Erythroblast (primary cell): ENCODE measurements around the gene SHKBP1.
A peak's percentile ranks its signal among the peaks of the same experiment; 100 is the strongest.

ENCODE experiments used
- DNase-seq, 2 experiments: peaks; one replicate each; lab custom pipeline; 2025; lab: John Stamatoyannopoulos, UW
- GATA1 ChIP-seq: IDR thresholded peaks from 2 replicates; pipeline ENCODE4 v1.6.1; 2011; ENCODE audit warnings: low read depth, mild to moderate bottlenecking, control low read depth, low read length, moderate library complexity
- POLR2A ChIP-seq: IDR thresholded peaks from 2 replicates; pipeline ENCODE4 v1.6.1; 2011; ENCODE audit warnings: mild to moderate bottlenecking, low read length

Gene SHKBP1

GRCh38 chr19:40567040-40567749 lies 9.5 kb upstream of the SHKBP1 start:
- DNase-seq, result no peak
- TF ChIP-seq GATA1 (no peak), POLR2A (no peak)

GRCh38 chr19:40567750-40568494 lies 8.8 kb upstream of the SHKBP1 start:
- DNase-seq, result no peak
- no peak for TF ChIP-seq GATA1
- no peak for TF ChIP-seq POLR2A

DNA sequence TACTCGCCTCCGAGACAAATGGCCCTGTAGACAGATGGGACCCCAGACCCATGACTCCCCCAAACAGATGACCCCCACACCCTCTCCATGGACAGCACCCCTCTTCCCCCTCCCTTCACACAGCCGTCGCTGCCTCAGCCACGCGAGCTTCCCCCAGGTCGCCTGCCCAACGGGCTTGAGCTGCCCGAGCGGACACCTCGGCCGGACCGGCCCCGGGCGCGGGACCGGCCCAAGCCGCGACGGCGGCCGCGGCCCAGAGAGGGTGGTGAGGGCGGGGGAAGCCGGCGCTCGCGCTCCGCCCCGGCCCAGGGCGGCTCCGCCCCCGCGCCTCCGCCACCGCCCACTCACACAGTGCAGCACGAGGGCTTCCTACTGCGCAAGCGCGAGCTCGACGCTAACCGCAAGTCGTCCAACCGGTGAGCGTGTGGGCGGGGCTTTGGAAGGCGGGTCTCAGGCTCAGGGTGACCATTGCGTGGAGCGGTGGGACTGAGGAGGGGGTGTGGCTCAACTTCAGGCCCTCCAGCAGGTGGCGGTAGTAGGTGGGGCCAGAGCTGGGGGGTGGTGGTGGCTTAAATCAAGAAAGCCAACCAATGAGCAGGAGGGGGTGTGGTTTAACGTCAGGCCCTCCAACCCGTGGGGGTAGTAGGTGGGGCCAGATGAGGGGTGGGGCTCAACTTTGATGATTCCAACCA lies 6.2 kb upstream of the SHKBP1 start:
- no peak for TF ChIP-seq GATA1
- no peak for TF ChIP-seq POLR2A
- DNase-seq, result peak; percentile 99

DNA sequence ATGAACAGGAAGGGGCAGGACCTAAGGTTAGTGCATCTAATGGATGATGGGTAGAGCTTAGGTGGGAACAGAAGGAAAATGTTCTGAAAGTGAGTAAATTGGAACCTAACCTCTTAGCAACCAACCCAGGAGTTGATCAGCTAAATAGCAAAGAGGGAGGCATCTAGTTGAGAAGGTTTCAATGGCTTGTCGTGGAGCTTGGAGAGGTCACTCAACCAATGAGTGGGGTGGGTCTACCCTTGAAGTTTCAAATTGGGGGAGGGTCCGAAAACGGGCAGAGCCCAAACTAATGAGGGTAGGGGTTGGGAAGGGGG lies 5.7 kb upstream of the SHKBP1 start:
- no peak for TF ChIP-seq POLR2A
- TF ChIP-seq GATA1, result no peak
- DNase-seq, result no peak

DNA sequence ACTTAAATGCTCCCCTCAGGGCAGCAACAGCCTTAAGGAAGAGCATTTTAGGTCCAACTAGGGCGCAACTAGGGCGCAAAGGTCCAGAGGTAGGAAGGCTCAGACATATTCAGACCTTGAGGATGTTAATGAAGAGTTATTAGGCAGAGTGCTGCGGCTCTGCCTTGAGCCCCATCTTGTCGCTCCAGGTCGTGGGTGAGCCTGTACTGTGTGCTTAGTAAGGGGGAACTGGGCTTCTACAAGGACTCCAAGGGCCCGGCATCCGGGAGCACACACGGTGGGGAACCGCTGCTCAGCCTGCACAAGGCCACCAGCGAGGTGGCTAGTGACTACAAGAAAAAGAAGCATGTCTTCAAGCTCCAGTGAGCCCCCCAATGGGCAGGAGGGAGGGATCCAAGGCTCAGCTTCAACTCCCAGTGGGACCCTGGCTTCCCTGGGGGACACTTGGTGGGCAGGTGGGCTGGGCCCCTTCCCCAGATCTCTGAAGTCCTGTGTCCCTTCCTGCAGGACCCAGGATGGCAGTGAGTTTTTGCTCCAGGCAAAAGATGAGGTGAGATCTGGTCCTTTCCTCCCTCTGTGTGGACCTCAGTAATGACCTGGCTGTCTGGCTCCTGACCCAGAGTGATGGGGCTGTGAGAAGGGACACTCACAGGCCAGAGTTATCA lies 4.7 kb upstream of the SHKBP1 start:
- no peak for DNase-seq
- TF ChIP-seq GATA1 (no peak), POLR2A (no peak)

GRCh38 chr19:40575326-40575725 lies 1.3 kb upstream of the SHKBP1 start:
- no peak for TF ChIP-seq GATA1
- no peak for TF ChIP-seq POLR2A
- DNase-seq, result no peak

GRCh38 chr19:40576151-40576584 lies 505 bp upstream of the SHKBP1 start:
- DNase-seq, result peak in 1 of 2 experiments; percentile 49

DNA sequence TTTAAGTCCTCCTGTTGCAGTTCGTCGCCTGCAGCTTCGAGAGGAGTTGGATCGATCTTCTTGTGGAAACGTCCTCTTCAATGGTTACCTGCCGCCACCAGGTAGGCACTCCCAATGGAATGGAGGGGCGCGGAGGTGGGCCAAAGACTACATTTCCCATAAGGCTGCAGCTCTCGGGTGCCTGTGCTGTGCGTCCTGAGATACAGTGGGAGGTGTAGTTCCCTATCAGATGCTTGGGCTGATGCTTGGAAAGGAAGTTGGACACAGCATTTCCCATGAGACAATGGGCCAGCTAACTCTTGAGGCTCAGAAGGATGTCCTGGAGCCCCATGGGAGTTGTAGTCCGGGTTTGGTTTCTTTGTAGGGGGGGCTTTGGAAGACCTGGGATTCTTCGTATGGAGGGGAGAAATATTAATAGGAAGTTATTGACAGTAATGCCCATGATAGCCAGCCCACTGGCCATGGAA lies 1.8 kb downstream of the SHKBP1 start:
- DNase-seq, result peak; percentile 73 to 74
- TF ChIP-seq POLR2A, result no peak
- TF ChIP-seq GATA1, result no peak

More at GRCh38 chr19:40576151-40576584, 505 bp upstream of the SHKBP1 start:
- no peak for TF ChIP-seq GATA1
- TF ChIP-seq POLR2A, result no peak

DNA sequence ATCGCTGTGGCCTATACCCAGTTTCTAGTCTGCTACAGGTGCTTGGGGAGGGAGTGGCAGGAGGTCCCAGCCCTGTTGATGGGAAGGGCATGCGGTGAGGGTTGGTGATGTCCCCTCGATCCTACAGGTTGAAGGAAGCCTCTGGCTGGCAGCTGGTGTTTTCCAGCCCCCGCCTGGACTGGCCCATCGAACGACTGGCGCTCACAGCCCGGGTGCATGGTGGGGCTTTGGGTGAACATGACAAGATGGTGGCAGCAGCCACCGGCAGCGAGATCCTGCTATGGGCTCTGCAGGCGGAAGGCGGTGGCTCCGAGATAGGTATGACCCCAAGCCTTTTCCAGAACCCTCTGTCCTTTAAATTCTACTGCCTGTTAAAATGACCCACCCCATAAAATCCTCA lies 3.9 kb downstream of the SHKBP1 start:
- DNase-seq, result no peak
- TF ChIP-seq GATA1 (no peak), POLR2A (no peak)

DNA sequence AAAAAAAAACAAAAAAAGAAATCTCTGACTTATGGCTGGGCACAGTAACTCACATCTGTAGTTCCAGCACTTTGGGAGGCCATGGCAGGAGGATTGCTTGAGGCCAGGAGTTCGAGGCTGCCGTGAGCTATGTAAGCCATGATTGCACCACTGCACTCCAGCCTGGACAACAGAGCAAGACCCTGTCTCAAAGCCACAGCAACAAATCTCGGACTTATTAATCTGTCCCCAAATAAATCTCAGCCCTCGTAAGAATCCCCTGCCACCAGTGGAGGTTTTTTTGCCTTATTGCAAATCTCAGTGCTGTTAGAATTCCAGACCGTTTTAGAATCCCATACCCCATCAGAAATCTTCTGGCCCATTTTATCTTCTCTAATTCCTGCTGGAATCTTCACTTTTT lies 4.9 kb downstream of the SHKBP1 start:
- TF ChIP-seq POLR2A (no peak), GATA1 (no peak)
- no peak for DNase-seq

- DNase-seq, result no peak
- no peak for TF ChIP-seq GATA1
- TF ChIP-seq POLR2A, result no peak
These were observed 5.8 kb downstream of the SHKBP1 start for GRCh38 chr19:40582467-40582866.

DNA sequence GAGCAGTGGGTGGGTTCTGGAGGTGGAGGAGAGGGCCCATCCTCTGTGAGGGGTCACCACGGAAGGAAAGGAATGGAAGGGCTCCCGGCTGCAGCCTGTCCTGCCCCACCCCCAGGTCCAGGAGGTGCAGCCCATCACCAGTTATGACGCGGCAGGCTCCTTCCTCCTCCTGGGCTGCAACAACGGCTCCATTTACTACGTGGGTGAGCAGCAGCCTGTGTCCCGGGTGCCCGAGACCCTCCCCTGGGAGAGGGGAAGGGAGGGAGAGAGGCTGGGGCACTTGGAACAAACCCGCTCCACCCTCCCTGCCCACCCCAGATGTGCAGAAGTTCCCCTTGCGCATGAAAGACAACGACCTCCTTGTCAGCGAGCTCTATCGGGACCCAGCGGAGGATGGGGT lies 6.6 kb downstream of the SHKBP1 start:
- DNase-seq, result no peak
- TF ChIP-seq POLR2A, result no peak
- TF ChIP-seq GATA1, result no peak

DNA sequence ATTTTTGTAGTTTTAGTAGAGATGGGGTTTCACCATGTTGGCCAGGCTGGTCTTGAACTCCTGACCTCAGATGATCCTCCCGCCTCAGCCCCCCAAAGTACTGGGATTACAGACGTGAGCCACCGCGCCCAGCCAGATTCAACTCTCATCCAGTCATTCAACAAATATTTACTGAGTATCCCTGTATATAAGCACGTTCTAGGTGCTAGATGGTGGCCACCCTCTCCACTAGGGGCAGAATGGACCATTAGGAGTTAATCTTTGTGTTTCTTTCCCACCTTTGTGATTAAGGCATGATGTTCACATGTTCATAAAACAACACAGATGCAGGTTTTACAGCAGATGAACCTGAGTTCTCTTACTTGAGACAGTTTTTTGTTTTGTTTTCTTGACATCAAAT lies 7.3 kb downstream of the SHKBP1 start:
- no peak for DNase-seq
- TF ChIP-seq POLR2A, result no peak
- no peak for TF ChIP-seq GATA1
